Renal pelvis (tissue), 4 donors: ENCODE results near the gene PEX11A. TPM values are rescaled to one million over a fixed set of nuclear protein-coding genes. Genes with fewer than 3 reads are reported as not detected.
A peak's percentile ranks its signal among the peaks of the same experiment; 100 is the strongest.

Experiments
- DNase-seq: peaks from one replicate; pipeline ENCODE4 v3.0.0-alpha.2; 2013
- polyA plus RNA-seq, 3 donors: library from polyadenylated mRNA; unstranded; fragments of 120-200 nt; gene quantifications; one replicate each; pipeline ENCODE4 v1.2.1, GENCODE V29; 2013; ENCODE audit not compliant: insufficient read length in 3 of 3

Gene PEX11A
- polyA plus RNA-seq, 3 donors = 17.3 to 20.6 (median 19.8) TPM

GRCh38 chr15:89659295-89659694, 31.3 kb downstream of the PEX11A start:
- no peak for DNase-seq

GRCh38 chr15:89657686-89658200, 32.8 kb downstream of the PEX11A start:
- no peak for DNase-seq

GRCh38 chr15:89656116-89656815, 34.3 kb downstream of the PEX11A start:
- DNase-seq = no peak

- DNase-seq = peak; percentile 76
Observed at GRCh38 chr15:89654847-89655805, 35.4 kb downstream of the PEX11A start, which contains the start of gene KIF7. Gene KIF7 (minus strand): TSS chr15:89655467. CDS start chr15:89652930, 2,537 bp downstream.

GRCh38 chr15:89654301-89654761, 36.2 kb downstream of the PEX11A start:
- DNase-seq = no peak

GRCh38 chr15:89653578-89653977, 37.0 kb downstream of the PEX11A start:
- no peak for DNase-seq

- DNase-seq = no peak
Observed at GRCh38 chr15:89652666-89653065, 37.9 kb downstream of the PEX11A start.

- DNase-seq = no peak
Observed at GRCh38 chr15:89652131-89652530, 38.4 kb downstream of the PEX11A start.

GRCh38 chr15:89649716-89650115, 40.8 kb downstream of the PEX11A start:
- no peak for DNase-seq

- DNase-seq = no peak
Observed at GRCh38 chr15:89649013-89649625, 41.4 kb downstream of the PEX11A start.

- DNase-seq = no peak
Observed at GRCh38 chr15:89648106-89649012, 42.2 kb downstream of the PEX11A start.

GRCh38 chr15:89647191-89647851, 43.2 kb downstream of the PEX11A start:
- DNase-seq = peak; percentile 42

- no peak for DNase-seq
Observed at GRCh38 chr15:89646416-89647141, 44.0 kb downstream of the PEX11A start.

GRCh38 chr15:89645680-89646079, 44.9 kb downstream of the PEX11A start:
- DNase-seq = no peak

- no peak for DNase-seq
Observed at GRCh38 chr15:89642106-89642505, 48.4 kb downstream of the PEX11A start.

GRCh38 chr15:89641053-89641452, 49.5 kb downstream of the PEX11A start:
- no peak for DNase-seq

- DNase-seq = no peak
Observed at GRCh38 chr15:89640245-89640644, 50.3 kb downstream of the PEX11A start.

GRCh38 chr15:89633585-89633984, 57.0 kb downstream of the PEX11A start:
- no peak for DNase-seq

- DNase-seq = no peak
Observed at GRCh38 chr15:89632563-89633430, 57.8 kb downstream of the PEX11A start.
